H1 (cell line): ENCODE data around the gene BMF. TPM values are rescaled to one million over a fixed set of nuclear protein-coding genes. Genes with fewer than 3 reads are reported as not detected.
A peak's percentile ranks its signal among the peaks of the same experiment; 100 is the strongest.

Source experiments
- CTCF ChIA-PET: fragments of 300-600 bp; sonication (Branson Sonifier 250); formaldehyde crosslinking; loops from one replicate; lab custom pipeline; 2021; ENCODE audit not compliant: partially characterized antibody; lab: Charles Lee
- POLR2A ChIA-PET: fragments of 300-600 bp; sonication (Branson Sonifier 250); formaldehyde crosslinking; loops from one replicate; lab custom pipeline; 2021; ENCODE audit warnings: inconsistent platforms; ENCODE audit not compliant: partially characterized antibody; lab: Charles Lee
- DNase-seq, 2 experiments: peaks; one replicate each; pipeline versions ENCODE4 v3.0.0 to v3.0.0-alpha.2; 2010 to 2022; ENCODE audit warnings: low spot score in 2 of 2, low read depth in 1 of 2, mixed read lengths in 1 of 2
- FAIRE-seq: peaks from 2 replicates; lab custom pipeline; 2011; peaks lifted over from hg19 to GRCh38; lab: Jason Lieb, UNC
- H2AFZ ChIP-seq: 2 replicates; pipeline ENCODE4 v1.8.1; 2012; ENCODE audit warnings: low read length, inconsistent platforms
- H2AK5ac ChIP-seq: 2 replicates; pipeline ENCODE4 v1.6.1; 2013; ENCODE audit warnings: low read depth, low read length
- H2BK120ac ChIP-seq: replicated peaks from 2 replicates; pipeline ENCODE3; 2013; ENCODE audit warnings: low read depth, low read length, inconsistent platforms
- H2BK12ac ChIP-seq: 2 replicates; pipeline ENCODE4 v1.6.1; 2013; ENCODE audit warnings: low read depth, low read length
- H2BK15ac ChIP-seq: 2 replicates; pipeline ENCODE4 v1.6.1; 2013; ENCODE audit warnings: low read length
- H2BK20ac ChIP-seq: 2 replicates; pipeline ENCODE4 v1.6.1; 2013; ENCODE audit warnings: low read length
- H2BK5ac ChIP-seq: 2 replicates; pipeline ENCODE4 v1.6.1; 2013; ENCODE audit warnings: low read depth, low read length
- H3K14ac ChIP-seq: 2 replicates; pipeline ENCODE4 v1.6.1; 2013; ENCODE audit warnings: inconsistent platforms; ENCODE audit not compliant: insufficient read length
- H3K18ac ChIP-seq: 2 replicates; pipeline ENCODE4 v1.6.1; 2013; ENCODE audit warnings: low read length; ENCODE audit errors: extremely low read depth
- H3K23ac ChIP-seq: 2 replicates; pipeline ENCODE4 v1.6.1; 2013; ENCODE audit warnings: inconsistent platforms; ENCODE audit not compliant: insufficient read length
- H3K23me2 ChIP-seq: 2 replicates; pipeline ENCODE4 v1.6.1; 2013; ENCODE audit warnings: low read depth, low read length
- H3K27ac ChIP-seq: 2 replicates; pipeline ENCODE4 v1.6.1; 2011; ENCODE audit warnings: low read depth, low read length, inconsistent platforms
- H3K27me3 ChIP-seq, 4 experiments: replicated peaks in 1 of 4; 1 replicate in 1 of 4; 2 replicates in 3 of 4; pipeline versions ENCODE4 v1.6.1 to v1.8.1; 2011 to 2013; ENCODE audit warnings: low read length in 3 of 4, mild to moderate bottlenecking in 3 of 4, inconsistent platforms in 2 of 4, mixed read lengths in 2 of 4, moderate library complexity in 1 of 4; ENCODE audit not compliant: control insufficient read depth in 3 of 4, insufficient read depth in 3 of 4; ENCODE audit errors: extremely low read depth in 1 of 4
- H3K36me3 ChIP-seq, 4 experiments: 2 replicates each; pipeline versions ENCODE4 v1.6.1 to v1.8.1; 2011 to 2013; ENCODE audit warnings: mild to moderate bottlenecking in 4 of 4, low read length in 3 of 4, moderate library complexity in 2 of 4, control low read depth in 1 of 4, inconsistent platforms in 1 of 4; ENCODE audit not compliant: insufficient read depth in 4 of 4, control insufficient read depth in 2 of 4
- H3K4ac ChIP-seq: replicated peaks from 2 replicates; pipeline ENCODE3; 2013; ENCODE audit warnings: low read length, low read depth, mixed read lengths, inconsistent platforms; ENCODE audit not compliant: insufficient read length
- H3K4me1 ChIP-seq, 4 experiments: replicated peaks in 1 of 4; 1 replicate in 1 of 4; 2 replicates in 3 of 4; pipeline versions ENCODE4 v1.6.1 to v1.8.1; 2011 to 2013; ENCODE audit warnings: low read length in 3 of 4, inconsistent platforms in 2 of 4, mixed read lengths in 1 of 4; ENCODE audit not compliant: insufficient read depth in 4 of 4, control insufficient read depth in 3 of 4
- H3K4me2 ChIP-seq, 2 experiments: 2 replicates each; pipeline versions ENCODE4 v1.6.1 to v1.8.1; 2011 to 2013; ENCODE audit warnings: low read depth in 2 of 2, low read length in 2 of 2, control low read depth in 1 of 2, inconsistent platforms in 1 of 2, mild to moderate bottlenecking in 1 of 2; ENCODE audit not compliant: insufficient read depth in 1 of 2
- H3K4me3 ChIP-seq, 4 experiments: fragments of 200-600, 300-600 bp in 1 of 4; sonication (generic), shearing (Covaris generic), sonication (Bioruptor Twin) in 1 of 4; 2 replicates each; pipeline versions ENCODE4 v1.5.1 to v1.8.1; 2011 to 2016; ENCODE audit warnings: low read length in 4 of 4, low read depth in 3 of 4, control low read depth in 2 of 4, inconsistent platforms in 2 of 4, mild to moderate bottlenecking in 2 of 4, mixed read lengths in 1 of 4, moderate library complexity in 1 of 4; ENCODE audit not compliant: insufficient read depth in 2 of 4; ENCODE audit errors: extremely low read depth in 1 of 4
- H3K56ac ChIP-seq: replicated peaks from 2 replicates; pipeline ENCODE3; 2013; ENCODE audit warnings: low read depth, mild to moderate bottlenecking, mixed read lengths, low read length, inconsistent platforms; ENCODE audit not compliant: insufficient read length
- H3K79me1 ChIP-seq: 2 replicates; pipeline ENCODE4 v1.6.1; 2013; ENCODE audit warnings: low read depth, low read length, control low read depth
- H3K79me2 ChIP-seq, 2 experiments: 2 replicates each; pipeline versions ENCODE4 v1.6.1 to v1.8.1; 2012 to 2013; ENCODE audit warnings: low read length in 2 of 2, mild to moderate bottlenecking in 2 of 2, inconsistent platforms in 1 of 2; ENCODE audit not compliant: insufficient read depth in 2 of 2, control insufficient read depth in 1 of 2
- H3K9ac ChIP-seq, 4 experiments: replicated peaks in 1 of 4; 1 replicate in 1 of 4; 2 replicates in 3 of 4; pipeline versions ENCODE4 v1.6.1 to v1.8.1; 2011 to 2013; ENCODE audit warnings: low read depth in 3 of 4, low read length in 3 of 4, control low read depth in 2 of 4, mild to moderate bottlenecking in 2 of 4, moderate library complexity in 2 of 4, inconsistent platforms in 1 of 4; ENCODE audit errors: extremely low read depth in 1 of 4
- H3K9me3 ChIP-seq, 2 experiments: 2 replicates each; pipeline versions ENCODE4 v1.6.1 to v1.8.1; 2012 to 2013; ENCODE audit warnings: mild to moderate bottlenecking in 2 of 2, moderate library complexity in 2 of 2, control low read depth in 1 of 2, inconsistent platforms in 1 of 2, low read depth in 1 of 2, low read length in 1 of 2, mixed read lengths in 1 of 2; ENCODE audit not compliant: insufficient read depth in 2 of 2
- H4K20me1 ChIP-seq, 2 experiments: replicated peaks in 1 of 2; 2 replicates each; pipeline versions ENCODE3 to v1.8.1; 2011 to 2013; ENCODE audit warnings: inconsistent platforms in 2 of 2, low read length in 2 of 2, mild to moderate bottlenecking in 1 of 2; ENCODE audit not compliant: insufficient read depth in 2 of 2, control insufficient read depth in 1 of 2
- H4K5ac ChIP-seq: 2 replicates; pipeline ENCODE4 v1.6.1; 2013; ENCODE audit warnings: low read length, low read depth, mixed read lengths, inconsistent platforms; ENCODE audit not compliant: insufficient read length
- H4K8ac ChIP-seq: 2 replicates; pipeline ENCODE4 v1.8.0; 2013; ENCODE audit warnings: mild to moderate bottlenecking, moderate library complexity, low read length, inconsistent platforms; ENCODE audit not compliant: insufficient read depth; ENCODE audit errors: extremely low read depth
- H4K91ac ChIP-seq: replicated peaks from 2 replicates; pipeline ENCODE3; 2013; ENCODE audit warnings: low read length, mixed read lengths, inconsistent platforms; ENCODE audit not compliant: insufficient read length
- BRCA1 ChIP-seq: IDR thresholded peaks from 2 replicates; pipeline ENCODE4 v1.6.1; 2012; ENCODE audit warnings: low read depth, low read length, improper control_type of control experiment
- JUND ChIP-seq: IDR thresholded peaks from 2 replicates; pipeline ENCODE4 v1.6.1; 2011; ENCODE audit warnings: mild to moderate bottlenecking, improper control_type of control experiment, low read length
- SIX5 ChIP-seq: IDR thresholded peaks from 2 replicates; pipeline ENCODE4 v1.6.1; 2011; ENCODE audit warnings: mild to moderate bottlenecking, low read depth, low read length
- SP4 ChIP-seq: IDR thresholded peaks from 2 replicates; pipeline ENCODE4 v1.6.1; 2012; ENCODE audit warnings: low read length, inconsistent platforms
- TEAD4 ChIP-seq: IDR thresholded peaks from 2 replicates; pipeline ENCODE4 v1.6.1; 2012; ENCODE audit warnings: low read depth, low read length, inconsistent platforms, mixed read lengths
- YY1 ChIP-seq: IDR thresholded peaks from 2 replicates; pipeline ENCODE4 v1.6.1; 2011; ENCODE audit warnings: low read depth, mild to moderate bottlenecking, low read length
- WGBS, 2 experiments: shearing (Covaris generic) in 1 of 2; methylation state at CpG; one replicate each; pipeline versions ENCODE4 v1.1.6 to v1.1.7; 2013 to 2015; ENCODE audit warnings: low lambda C conversion rate in 2 of 2, mixed read lengths in 2 of 2, inconsistent platforms in 1 of 2, low coverage in 1 of 2, missing lambda C conversion rate in 1 of 2; ENCODE audit not compliant: insufficient replicate concordance in 2 of 2, insufficient coverage in 1 of 2, insufficient read length in 1 of 2; ENCODE audit errors: extremely low coverage in 1 of 2, missing lambda C conversion rate in 1 of 2; 5-methylcytosine and 5-hydroxymethylcytosine counted together
- polyA plus RNA-seq, 7 experiments: library from polyadenylated mRNA; depleted of rRNA in 3 of 7; stranded (reverse) in 5 of 7; unstranded in 2 of 7; fragments of >200 nt in 5 of 7; fragments of 200-250 nt in 2 of 7; gene quantifications; 1 replicate in 5 of 7; 2 replicates in 1 of 7; 4 replicates in 1 of 7; pipeline versions ENCODE4 v1.2.1 to v1.2.3, GENCODE V29; 2011 to 2013; ENCODE audit warnings: missing spikeins in 2 of 7, mixed read lengths in 2 of 7
- total RNA-seq: library from RNA; stranded (reverse); fragmentation: NEBNext Ultra II Directional; extraction: Animal tissue kit (Norgen Biotek cat#: 25700); gene quantifications from 2 replicates; pipeline ENCODE4 v1.2.1, GENCODE V29; 2021
- TF ChIP-seq, protein P1 (sequence below): IDR thresholded peaks from 2 replicates; pipeline ENCODE4 v1.6.1; 2012; ENCODE audit warnings: inconsistent platforms
- TF ChIP-seq, protein P2 (sequence below), 3 experiments: IDR thresholded peaks; 1 replicate in 2 of 3; 2 replicates in 1 of 3; pipeline versions ENCODE4 v1.5.1 to v1.6.1; 2011; ENCODE audit warnings: low read length in 3 of 3, mild to moderate bottlenecking in 3 of 3, inconsistent platforms in 2 of 3, low read depth in 1 of 3, moderate library complexity in 1 of 3; ENCODE audit not compliant: insufficient read depth in 1 of 3; ENCODE audit errors: control extremely low read depth in 1 of 3

Gene BMF
- total and polyA plus RNA-seq, 2 of the 8 experiments (the other 6 are each of a cell fraction or from before 2014, with no cell fraction given) = 21.2 to 24.2 TPM

DNA sequence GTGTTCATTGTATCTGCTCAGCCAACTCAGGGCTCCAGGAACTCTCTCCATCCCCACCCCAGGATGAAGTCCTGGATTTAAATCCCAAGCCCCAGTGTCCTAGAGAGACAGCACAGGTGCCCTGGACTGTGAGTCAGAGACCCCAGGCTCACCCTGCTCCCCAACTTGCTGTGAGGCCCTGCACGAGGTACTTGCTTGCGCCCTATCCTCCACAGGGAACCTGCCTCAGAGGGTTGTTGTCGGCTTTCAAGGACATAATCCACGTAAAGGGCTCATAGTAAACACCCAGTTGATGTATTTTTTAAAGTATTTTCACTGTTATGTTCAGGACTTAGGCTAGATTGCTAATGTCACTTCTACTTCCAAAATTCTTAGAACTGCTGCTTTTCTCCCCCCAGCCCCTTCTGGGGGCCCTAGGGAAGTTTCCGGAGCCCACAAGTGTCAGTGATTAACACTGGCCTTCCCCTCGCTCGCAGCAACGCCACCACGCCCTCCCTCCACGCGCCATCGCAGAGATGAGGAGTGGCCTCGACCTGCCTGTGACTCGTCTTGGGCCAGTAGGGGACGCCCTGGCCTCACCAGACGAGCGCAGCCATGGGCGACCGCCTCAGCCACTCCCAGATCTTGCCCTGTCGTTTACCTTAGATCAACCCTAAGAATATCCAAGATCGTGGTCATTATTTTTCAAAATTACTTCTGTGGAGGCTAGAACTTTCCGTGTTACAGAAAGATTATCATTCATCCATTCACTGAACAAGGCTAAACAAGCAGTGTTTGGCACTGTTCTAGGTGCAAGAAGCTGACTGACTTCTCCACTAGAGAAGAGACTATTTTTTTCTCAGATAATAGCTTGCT, 63.7 kb downstream of the BMF start:
- H2BK20ac ChIP-seq = no peak overlapping the region
- H4K8ac ChIP-seq = peak overlapping the region; percentile 53; the same call in 1 of the 2 replicates
- WGBS, 2 experiments = 12% methylated on average over 22 of the region's 22 CpGs; no CpG with 5 or more reads in 1 of the 2 experiments
- peak overlapping the region in 1 of 4 experiments; percentile 46; a peak in 2 of 8 replicates for H3K4me3 ChIP-seq
- H3K23ac ChIP-seq = no peak overlapping the region
- no peaks in the 10 kb centered on the region for H3K23me2 ChIP-seq
- no peak overlapping the region; a peak in 1 of 7 replicates for H3K9ac ChIP-seq
- no peak overlapping the region for H3K56ac ChIP-seq
- no peak overlapping the region for H3K18ac ChIP-seq
- no peak overlapping the region for H2BK12ac ChIP-seq
- no peaks in the 10 kb centered on the region for H3K79me1 ChIP-seq
- no peak overlapping the region for H4K5ac ChIP-seq
- no peak overlapping the region for H2AK5ac ChIP-seq
- H3K79me2 ChIP-seq = no peaks in the 10 kb centered on the region
- no peak overlapping the region for H2BK5ac ChIP-seq
- no peak overlapping the region for H2AFZ ChIP-seq
- H2BK120ac ChIP-seq = no peak overlapping the region
- peaks cover 0 to 2% of the 10 kb centered on the region in 2 experiments for H4K20me1 ChIP-seq
- H3K27me3 ChIP-seq = no peaks in the 10 kb centered on the region
- H4K91ac ChIP-seq = no peak overlapping the region
- H2BK15ac ChIP-seq = no peak overlapping the region
- no peak overlapping the region for H3K27ac ChIP-seq
- no peaks in the 10 kb centered on the region for H3K9me3 ChIP-seq
- no peak overlapping the region for H3K14ac ChIP-seq
- FAIRE-seq = no peak
- peaks cover 0 to 11% (median 6%) of the 10 kb centered on the region in 4 experiments; a peak in 6 of 7 replicates for H3K4me1 ChIP-seq
- H3K4ac ChIP-seq = no peak overlapping the region
- ChIA-PET CTCF (interaction anchor here (0.6 to 21.9 kb wide), 48 partner anchors 8 to 310 kb away, joined by 3 to 406 read pairs (median 6); partner anchors contain the start of genes BMF, BUB1B and GPR176), POLR2A (interaction anchor here (0.9 to 1.6 kb wide), 9 partner anchors 15 to 186 kb away, joined by 3 to 11 read pairs (median 3); partner anchors contain the start of gene BUB1B)
- no peaks in the 10 kb centered on the region for H3K36me3 ChIP-seq
- DNase-seq = peak in 1 of 2 experiments; percentile 86
- H3K4me2 ChIP-seq = peak overlapping the region in 1 of 2 experiments; percentile 62; a peak in 3 of 4 replicates
- TF ChIP-seq SIX5 (no peak), YY1 (peak; percentile 84), BRCA1 (0 out of 2 replicates have a peak, but pooled peaks have one; percentile 14), JUND (no peak), TEAD4 (no peak), SP4 (no peak)
- TF ChIP-seq, protein P1, sequence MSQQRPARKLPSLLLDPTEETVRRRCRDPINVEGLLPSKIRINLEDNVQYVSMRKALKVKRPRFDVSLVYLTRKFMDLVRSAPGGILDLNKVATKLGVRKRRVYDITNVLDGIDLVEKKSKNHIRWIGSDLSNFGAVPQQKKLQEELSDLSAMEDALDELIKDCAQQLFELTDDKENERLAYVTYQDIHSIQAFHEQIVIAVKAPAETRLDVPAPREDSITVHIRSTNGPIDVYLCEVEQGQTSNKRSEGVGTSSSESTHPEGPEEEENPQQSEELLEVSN = no peak
- TF ChIP-seq, protein P2, sequence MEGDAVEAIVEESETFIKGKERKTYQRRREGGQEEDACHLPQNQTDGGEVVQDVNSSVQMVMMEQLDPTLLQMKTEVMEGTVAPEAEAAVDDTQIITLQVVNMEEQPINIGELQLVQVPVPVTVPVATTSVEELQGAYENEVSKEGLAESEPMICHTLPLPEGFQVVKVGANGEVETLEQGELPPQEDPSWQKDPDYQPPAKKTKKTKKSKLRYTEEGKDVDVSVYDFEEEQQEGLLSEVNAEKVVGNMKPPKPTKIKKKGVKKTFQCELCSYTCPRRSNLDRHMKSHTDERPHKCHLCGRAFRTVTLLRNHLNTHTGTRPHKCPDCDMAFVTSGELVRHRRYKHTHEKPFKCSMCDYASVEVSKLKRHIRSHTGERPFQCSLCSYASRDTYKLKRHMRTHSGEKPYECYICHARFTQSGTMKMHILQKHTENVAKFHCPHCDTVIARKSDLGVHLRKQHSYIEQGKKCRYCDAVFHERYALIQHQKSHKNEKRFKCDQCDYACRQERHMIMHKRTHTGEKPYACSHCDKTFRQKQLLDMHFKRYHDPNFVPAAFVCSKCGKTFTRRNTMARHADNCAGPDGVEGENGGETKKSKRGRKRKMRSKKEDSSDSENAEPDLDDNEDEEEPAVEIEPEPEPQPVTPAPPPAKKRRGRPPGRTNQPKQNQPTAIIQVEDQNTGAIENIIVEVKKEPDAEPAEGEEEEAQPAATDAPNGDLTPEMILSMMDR (IDR thresholded peaks at IDR 0.05; ENCODE audit: control extremely low read depth in 1 of 3, insufficient read depth in 1 of 3, low read depth in 1 of 3, low read length in 3 of 3) = peak; percentile 92 to 97 (median 97)
